Ishikawa (cell line): ENCODE measurements around the gene DNAJA4.

Source experiments
- CEBPB ChIP-seq: IDR thresholded peaks from 2 replicates; pipeline ENCODE4 v1.6.1; 2012
- CREB1 ChIP-seq: IDR thresholded peaks from 2 replicates; pipeline ENCODE4 v1.6.1; 2012; ENCODE audit warnings: low read depth
- EGR1 ChIP-seq: IDR thresholded peaks from 2 replicates; pipeline ENCODE4 v1.6.1; 2012
- EP300 ChIP-seq: IDR thresholded peaks from 2 replicates; pipeline ENCODE4 v1.6.1; 2012; ENCODE audit warnings: borderline replicate concordance
- FOXM1 ChIP-seq: IDR thresholded peaks from 2 replicates; pipeline ENCODE4 v1.6.1; 2012; ENCODE audit warnings: low read depth, borderline replicate concordance
- NFIC ChIP-seq: IDR thresholded peaks from 2 replicates; pipeline ENCODE4 v1.6.1; 2012
- RAD21 ChIP-seq: IDR thresholded peaks from 2 replicates; pipeline ENCODE4 v1.6.1; 2012; ENCODE audit warnings: low read depth
- TAF1 ChIP-seq: IDR thresholded peaks from 2 replicates; pipeline ENCODE4 v1.6.1; 2012; ENCODE audit warnings: low read depth, mild to moderate bottlenecking
- TCF12 ChIP-seq: IDR thresholded peaks from 2 replicates; pipeline ENCODE4 v1.6.1; 2012; ENCODE audit warnings: low read depth
- TEAD4 ChIP-seq: IDR thresholded peaks from 2 replicates; pipeline ENCODE4 v1.6.1; 2012
- YY1 ChIP-seq: IDR thresholded peaks from 2 replicates; pipeline ENCODE4 v1.6.1; 2012; ENCODE audit warnings: low read depth
- ZBTB7A ChIP-seq: IDR thresholded peaks from 2 replicates; pipeline ENCODE4 v1.6.1; 2012; ENCODE audit warnings: low read depth
- TF ChIP-seq, protein P1 (sequence below): IDR thresholded peaks from 2 replicates; pipeline ENCODE4 v1.6.1; 2012
- TF ChIP-seq, protein P2 (sequence below): IDR thresholded peaks from 2 replicates; pipeline ENCODE4 v1.6.1; 2012
- TF ChIP-seq, protein P3 (sequence below): IDR thresholded peaks from 2 replicates; pipeline ENCODE4 v1.6.1; 2012; ENCODE audit warnings: low read depth, mild to moderate bottlenecking

DNAJA4 gene

DNA sequence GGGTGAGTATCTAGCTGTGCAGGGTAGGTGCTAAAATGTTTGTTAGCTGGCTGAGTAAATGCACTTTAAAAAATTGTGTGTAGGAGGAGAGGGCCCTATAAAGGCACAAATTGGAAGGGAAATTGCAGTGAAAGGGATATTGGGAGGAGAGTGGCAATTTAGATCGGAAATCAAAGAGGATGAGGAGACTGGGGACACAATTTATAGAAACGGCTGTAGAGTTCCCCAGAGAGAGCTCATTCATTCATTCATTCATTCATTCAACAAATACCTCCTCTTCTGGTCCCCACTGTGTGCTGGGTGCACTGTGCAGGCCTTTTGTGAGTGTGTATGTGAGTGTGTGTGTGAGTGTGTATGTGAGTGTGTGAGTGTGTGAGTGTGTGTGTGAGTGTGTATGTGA is 2.4 kb downstream of the DNAJA4 start:
- TF ChIP-seq YY1: no peak

DNA sequence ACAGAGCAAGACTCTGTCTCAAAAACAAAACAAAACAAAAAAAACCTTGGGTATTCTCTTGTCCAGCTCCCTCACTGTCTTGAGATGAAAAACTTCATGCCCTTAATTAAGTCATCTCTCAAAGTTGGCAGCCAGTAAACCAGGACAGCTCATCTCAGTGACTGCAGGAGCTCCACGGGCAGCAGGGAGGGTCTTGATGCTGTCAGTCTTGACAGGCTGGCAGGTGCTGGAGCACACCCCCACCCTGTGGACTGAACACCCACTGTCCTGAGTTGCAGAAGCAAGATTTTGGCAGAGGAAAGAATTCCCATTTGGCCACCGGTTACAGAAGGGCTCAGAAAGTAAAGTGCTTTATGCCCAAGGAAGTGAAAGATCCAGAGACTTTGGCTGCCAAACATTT is 8.0 kb downstream of the DNAJA4 start:
- no peak for TF ChIP-seq YY1
- TF ChIP-seq EP300: no peak
- no peak for TF ChIP-seq TCF12
- TF ChIP-seq, protein P1, sequence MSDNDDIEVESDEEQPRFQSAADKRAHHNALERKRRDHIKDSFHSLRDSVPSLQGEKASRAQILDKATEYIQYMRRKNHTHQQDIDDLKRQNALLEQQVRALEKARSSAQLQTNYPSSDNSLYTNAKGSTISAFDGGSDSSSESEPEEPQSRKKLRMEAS: no peak
- TF ChIP-seq, protein P2, sequence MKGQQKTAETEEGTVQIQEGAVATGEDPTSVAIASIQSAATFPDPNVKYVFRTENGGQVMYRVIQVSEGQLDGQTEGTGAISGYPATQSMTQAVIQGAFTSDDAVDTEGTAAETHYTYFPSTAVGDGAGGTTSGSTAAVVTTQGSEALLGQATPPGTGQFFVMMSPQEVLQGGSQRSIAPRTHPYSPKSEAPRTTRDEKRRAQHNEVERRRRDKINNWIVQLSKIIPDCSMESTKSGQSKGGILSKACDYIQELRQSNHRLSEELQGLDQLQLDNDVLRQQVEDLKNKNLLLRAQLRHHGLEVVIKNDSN: no peak
- TF ChIP-seq TEAD4: no peak
- TF ChIP-seq CEBPB: no peak
- TF ChIP-seq NFIC: no peak
- TF ChIP-seq, protein P3, sequence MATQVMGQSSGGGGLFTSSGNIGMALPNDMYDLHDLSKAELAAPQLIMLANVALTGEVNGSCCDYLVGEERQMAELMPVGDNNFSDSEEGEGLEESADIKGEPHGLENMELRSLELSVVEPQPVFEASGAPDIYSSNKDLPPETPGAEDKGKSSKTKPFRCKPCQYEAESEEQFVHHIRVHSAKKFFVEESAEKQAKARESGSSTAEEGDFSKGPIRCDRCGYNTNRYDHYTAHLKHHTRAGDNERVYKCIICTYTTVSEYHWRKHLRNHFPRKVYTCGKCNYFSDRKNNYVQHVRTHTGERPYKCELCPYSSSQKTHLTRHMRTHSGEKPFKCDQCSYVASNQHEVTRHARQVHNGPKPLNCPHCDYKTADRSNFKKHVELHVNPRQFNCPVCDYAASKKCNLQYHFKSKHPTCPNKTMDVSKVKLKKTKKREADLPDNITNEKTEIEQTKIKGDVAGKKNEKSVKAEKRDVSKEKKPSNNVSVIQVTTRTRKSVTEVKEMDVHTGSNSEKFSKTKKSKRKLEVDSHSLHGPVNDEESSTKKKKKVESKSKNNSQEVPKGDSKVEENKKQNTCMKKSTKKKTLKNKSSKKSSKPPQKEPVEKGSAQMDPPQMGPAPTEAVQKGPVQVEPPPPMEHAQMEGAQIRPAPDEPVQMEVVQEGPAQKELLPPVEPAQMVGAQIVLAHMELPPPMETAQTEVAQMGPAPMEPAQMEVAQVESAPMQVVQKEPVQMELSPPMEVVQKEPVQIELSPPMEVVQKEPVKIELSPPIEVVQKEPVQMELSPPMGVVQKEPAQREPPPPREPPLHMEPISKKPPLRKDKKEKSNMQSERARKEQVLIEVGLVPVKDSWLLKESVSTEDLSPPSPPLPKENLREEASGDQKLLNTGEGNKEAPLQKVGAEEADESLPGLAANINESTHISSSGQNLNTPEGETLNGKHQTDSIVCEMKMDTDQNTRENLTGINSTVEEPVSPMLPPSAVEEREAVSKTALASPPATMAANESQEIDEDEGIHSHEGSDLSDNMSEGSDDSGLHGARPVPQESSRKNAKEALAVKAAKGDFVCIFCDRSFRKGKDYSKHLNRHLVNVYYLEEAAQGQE: no peak
- no peak for TF ChIP-seq FOXM1
- TF ChIP-seq TAF1: no peak
- no peak for TF ChIP-seq RAD21
- no peak for TF ChIP-seq ZBTB7A
- TF ChIP-seq CREB1: no peak
- no peak for TF ChIP-seq EGR1

DNA sequence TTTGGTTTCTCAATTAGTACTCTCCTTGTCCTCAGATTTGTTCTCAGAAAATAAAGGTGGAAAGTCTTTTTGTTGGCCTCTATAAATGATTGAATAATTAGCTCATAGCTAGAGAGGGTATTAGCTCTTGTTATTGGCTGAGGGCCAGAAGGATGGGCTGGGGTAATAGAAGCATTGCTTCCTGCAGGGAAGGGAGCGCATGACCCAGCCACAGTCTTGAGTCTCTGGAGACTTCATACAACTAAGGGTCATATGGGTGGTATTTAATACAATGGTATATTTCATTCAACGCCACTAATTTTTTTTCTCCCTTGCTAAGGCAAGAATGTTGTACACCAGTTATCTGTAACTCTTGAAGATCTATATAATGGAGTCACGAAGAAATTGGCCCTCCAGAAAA is 8.4 kb downstream of the DNAJA4 start:
- no peak for TF ChIP-seq CREB1
- no peak for TF ChIP-seq TAF1
- no peak for TF ChIP-seq ZBTB7A
- TF ChIP-seq, protein P3: no peak
- TF ChIP-seq, protein P2: no peak
- TF ChIP-seq EGR1: no peak
- TF ChIP-seq EP300: no peak
- TF ChIP-seq NFIC: no peak
- TF ChIP-seq CEBPB: no peak
- no peak for TF ChIP-seq TEAD4
- TF ChIP-seq FOXM1: no peak

DNA sequence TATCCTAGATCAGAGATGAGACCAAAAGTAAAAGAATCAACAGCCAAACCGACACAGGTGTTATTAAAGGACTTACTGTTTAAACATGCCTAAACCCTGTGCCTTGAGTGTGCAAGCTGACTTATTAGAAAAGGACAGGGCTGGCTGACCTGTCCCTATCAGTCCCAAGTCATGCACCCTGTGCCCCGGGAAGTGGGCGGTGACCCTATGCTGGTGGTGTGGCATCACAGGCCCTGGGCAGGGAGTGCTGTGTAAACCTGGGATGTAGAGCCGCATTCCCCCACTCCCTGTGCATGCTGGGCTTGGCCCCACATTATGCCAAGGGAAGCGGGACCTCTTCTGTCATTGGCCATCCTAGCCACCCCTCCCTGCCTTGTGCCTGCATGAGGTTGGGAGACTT is 10.6 kb downstream of the DNAJA4 start:
- TF ChIP-seq ZBTB7A (no peak), EGR1 (no peak), CREB1 (no peak), EP300 (no peak), TEAD4 (no peak), TCF12 (no peak), TAF1 (no peak), YY1 (no peak), CEBPB (no peak), RAD21 (no peak), FOXM1 (no peak), NFIC (no peak)
- TF ChIP-seq, protein P1: no peak
- TF ChIP-seq, protein P3: no peak
- TF ChIP-seq, protein P2: no peak
